GM20000 (cell line): Measurements from ENCODE around the gene TNIK.

ENCODE experiments used
- DNase-seq: peaks from one replicate; pipeline ENCODE4 v3.0.0; 2012; ENCODE audit warnings: low spot score
- TF ChIP-seq, protein P1 (sequence below): IDR thresholded peaks from 2 replicates; pipeline ENCODE4 v1.5.1; 2012; ENCODE audit warnings: mild to moderate bottlenecking, control low read depth; ENCODE audit errors: extremely low read depth, missing control alignments

Gene TNIK

GRCh38 chr3:171200750-171201088 is 259.5 kb downstream of the TNIK start:
- no peak for DNase-seq
- TF ChIP-seq, protein P1, sequence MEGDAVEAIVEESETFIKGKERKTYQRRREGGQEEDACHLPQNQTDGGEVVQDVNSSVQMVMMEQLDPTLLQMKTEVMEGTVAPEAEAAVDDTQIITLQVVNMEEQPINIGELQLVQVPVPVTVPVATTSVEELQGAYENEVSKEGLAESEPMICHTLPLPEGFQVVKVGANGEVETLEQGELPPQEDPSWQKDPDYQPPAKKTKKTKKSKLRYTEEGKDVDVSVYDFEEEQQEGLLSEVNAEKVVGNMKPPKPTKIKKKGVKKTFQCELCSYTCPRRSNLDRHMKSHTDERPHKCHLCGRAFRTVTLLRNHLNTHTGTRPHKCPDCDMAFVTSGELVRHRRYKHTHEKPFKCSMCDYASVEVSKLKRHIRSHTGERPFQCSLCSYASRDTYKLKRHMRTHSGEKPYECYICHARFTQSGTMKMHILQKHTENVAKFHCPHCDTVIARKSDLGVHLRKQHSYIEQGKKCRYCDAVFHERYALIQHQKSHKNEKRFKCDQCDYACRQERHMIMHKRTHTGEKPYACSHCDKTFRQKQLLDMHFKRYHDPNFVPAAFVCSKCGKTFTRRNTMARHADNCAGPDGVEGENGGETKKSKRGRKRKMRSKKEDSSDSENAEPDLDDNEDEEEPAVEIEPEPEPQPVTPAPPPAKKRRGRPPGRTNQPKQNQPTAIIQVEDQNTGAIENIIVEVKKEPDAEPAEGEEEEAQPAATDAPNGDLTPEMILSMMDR: no peak

- TF ChIP-seq, protein P1: no peak
- no peak for DNase-seq
These were observed 260.0 kb downstream of the TNIK start for GRCh38 chr3:171200052-171200749.

GRCh38 chr3:171199473-171199829 is 260.8 kb downstream of the TNIK start:
- TF ChIP-seq, protein P1: no peak
- DNase-seq: no peak

GRCh38 chr3:171198781-171199472 is 261.3 kb downstream of the TNIK start:
- TF ChIP-seq, protein P1: no peak
- no peak for DNase-seq

DNA sequence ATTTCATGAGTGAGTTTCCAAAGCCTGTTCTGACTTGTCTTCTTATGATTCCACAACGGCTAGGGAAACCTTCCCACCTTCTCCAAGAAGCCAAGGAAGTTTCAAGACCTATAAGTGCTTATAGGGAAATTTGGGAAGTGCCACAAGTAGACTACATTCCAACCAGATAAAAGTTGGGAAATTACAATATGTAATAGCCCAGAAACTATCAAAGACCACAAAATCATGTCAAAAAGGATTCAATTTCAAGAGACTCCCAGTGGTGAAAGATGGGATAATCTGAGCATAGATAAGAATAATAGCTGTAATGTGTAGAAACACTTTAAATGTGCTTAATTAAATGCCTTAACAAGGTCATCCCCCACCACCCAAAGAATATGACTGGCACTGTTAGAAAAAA is 264.5 kb downstream of the TNIK start:
- DNase-seq: no peak
- TF ChIP-seq, protein P1: no peak

DNA sequence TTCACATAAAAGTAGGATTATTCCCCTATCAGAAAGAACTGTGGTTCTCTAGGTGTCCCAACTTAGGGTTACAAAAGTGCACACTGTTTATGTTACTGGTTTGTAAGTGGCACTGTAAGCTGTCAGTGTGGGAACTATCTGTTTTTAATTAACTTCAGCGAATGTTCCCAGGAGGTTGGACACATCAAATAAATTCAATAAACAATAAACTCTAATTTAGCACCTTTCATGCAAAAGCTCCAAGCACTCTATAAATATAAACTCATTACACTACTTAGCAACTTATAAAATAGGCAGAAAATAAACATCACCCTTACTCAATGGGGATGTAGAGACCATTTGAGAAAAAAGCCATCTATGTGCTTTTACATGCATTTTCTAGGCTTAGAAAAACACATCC is 265.2 kb downstream of the TNIK start:
- DNase-seq: no peak
- TF ChIP-seq, protein P1: no peak

GRCh38 chr3:171193693-171194092 is 266.5 kb downstream of the TNIK start:
- TF ChIP-seq, protein P1: no peak
- DNase-seq: no peak
